DOHH2 (cell line): ENCODE measurements around the gene N4BP2L1.

Source experiments
- H3F3A ChIP-seq: fragments of 200-600 bp; sonication (generic), shearing (Covaris generic); 2 replicates; pipeline ENCODE4 v1.6.0; 2016; ENCODE audit warnings: antibody characterized with exemption, mild to moderate bottlenecking; ENCODE audit not compliant: control insufficient read depth, insufficient read depth
- H3K27ac ChIP-seq: fragments of 200-600 bp; sonication (generic); 2 replicates; pipeline ENCODE4 v1.5.1; 2014; ENCODE audit warnings: low read depth, mild to moderate bottlenecking, low read length, moderate library complexity
- H3K27me3 ChIP-seq: fragments of 200-600 bp; sonication (generic); 2 replicates; pipeline ENCODE4 v1.6.1; 2014; ENCODE audit warnings: mild to moderate bottlenecking, low read length, mixed read lengths; ENCODE audit not compliant: control insufficient read depth
- H3K36me3 ChIP-seq: fragments of 200-600 bp; sonication (generic); 2 replicates; pipeline ENCODE4 v1.6.1; 2014; ENCODE audit warnings: mild to moderate bottlenecking, low read length, moderate library complexity, mixed read lengths; ENCODE audit not compliant: control insufficient read depth
- H3K4me1 ChIP-seq: fragments of 200-600 bp; sonication (generic); 2 replicates; pipeline ENCODE4 v1.6.1; 2014; ENCODE audit warnings: mild to moderate bottlenecking, low read length, mixed read lengths; ENCODE audit not compliant: control insufficient read depth
- H3K4me2 ChIP-seq: fragments of 200-600 bp; sonication (generic); 2 replicates; pipeline ENCODE4 v1.6.0; 2014; ENCODE audit warnings: mild to moderate bottlenecking, low read length, moderate library complexity
- H3K4me3 ChIP-seq: fragments of 200-600 bp; sonication (generic); 2 replicates; pipeline ENCODE4 v1.5.1; 2014; ENCODE audit warnings: mild to moderate bottlenecking, low read length, mixed read lengths
- H3K79me2 ChIP-seq: fragments of 200-600 bp; sonication (generic); 2 replicates; pipeline ENCODE4 v1.6.1; 2014; ENCODE audit warnings: mild to moderate bottlenecking, low read length, mixed read lengths; ENCODE audit not compliant: control insufficient read depth
- H3K9me2 ChIP-seq: fragments of 200-600 bp; sonication (generic); replicated peaks from 2 replicates; pipeline ENCODE4 v1.6.1; 2014; ENCODE audit warnings: mild to moderate bottlenecking, low read length, mixed read lengths; ENCODE audit not compliant: control insufficient read depth
- H3K9me3 ChIP-seq: fragments of 200-600 bp; sonication (generic); 2 replicates; pipeline ENCODE4 v1.6.1; 2014; ENCODE audit warnings: antibody characterized with exemption, low read length, mixed read lengths; ENCODE audit not compliant: control insufficient read depth, insufficient read depth
- H4K20me1 ChIP-seq: fragments of 200-600 bp; sonication (generic); 2 replicates; pipeline ENCODE4 v1.6.0; 2014; ENCODE audit warnings: low read depth, mild to moderate bottlenecking, antibody characterized with exemption, low read length, moderate library complexity; ENCODE audit not compliant: control insufficient read depth, insufficient read depth
- EZH2phosphoT487 ChIP-seq: fragments of 200-600 bp; sonication (generic); IDR thresholded peaks from 2 replicates; pipeline ENCODE4 v1.6.1; 2017; ENCODE audit warnings: borderline replicate concordance, mild to moderate bottlenecking, antibody characterized with exemption, low read length, moderate library complexity, mixed read lengths
- TF ChIP-seq, protein P1 (sequence below): fragments of 200-600 bp; sonication (generic); IDR thresholded peaks from one replicate; pipeline ENCODE4 v1.5.1; 2014; ENCODE audit warnings: antibody characterized with exemption, mild to moderate bottlenecking, low read depth, low read length; ENCODE audit not compliant: poor library complexity, severe bottlenecking

The N4BP2L1 gene

DNA sequence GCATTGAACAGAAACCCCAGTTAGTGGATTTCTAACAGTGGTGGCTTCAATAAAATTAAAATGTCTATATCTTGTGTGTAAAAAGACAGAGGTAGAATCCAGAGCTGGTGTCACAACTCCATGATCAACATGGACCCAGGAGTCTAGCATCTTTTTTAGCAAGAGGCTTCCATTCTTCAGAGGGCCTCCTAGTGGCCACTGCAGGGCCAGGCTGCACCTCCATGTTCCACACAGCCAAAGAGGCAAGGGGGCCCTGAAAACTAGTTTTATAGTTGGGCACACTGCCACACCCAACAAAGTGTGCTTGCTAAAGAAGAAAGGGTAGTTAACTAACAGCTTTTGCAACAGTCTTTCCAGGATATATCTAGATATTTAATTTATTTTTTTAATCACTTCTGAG is 12.9 kb downstream of the N4BP2L1 start:
- Histone ChIP-seq H3K79me2 (no peaks in the 10 kb centered on the region), H3K9me3 (peaks cover 5% of the 10 kb centered on the region; the same call in 1 of the 2 replicates), H3K4me3 (no peak overlapping the region), H3K4me1 (no peaks in the 10 kb centered on the region), H3K36me3 (no peaks in the 10 kb centered on the region), H3K27ac (no peak overlapping the region), H3K4me2 (no peak overlapping the region), H4K20me1 (no peaks in the 10 kb centered on the region), H3F3A (no peaks in the 10 kb centered on the region), H3K27me3 (no peaks in the 10 kb centered on the region), H3K9me2 (no peaks in the 10 kb centered on the region)
- TF ChIP-seq, protein P1, sequence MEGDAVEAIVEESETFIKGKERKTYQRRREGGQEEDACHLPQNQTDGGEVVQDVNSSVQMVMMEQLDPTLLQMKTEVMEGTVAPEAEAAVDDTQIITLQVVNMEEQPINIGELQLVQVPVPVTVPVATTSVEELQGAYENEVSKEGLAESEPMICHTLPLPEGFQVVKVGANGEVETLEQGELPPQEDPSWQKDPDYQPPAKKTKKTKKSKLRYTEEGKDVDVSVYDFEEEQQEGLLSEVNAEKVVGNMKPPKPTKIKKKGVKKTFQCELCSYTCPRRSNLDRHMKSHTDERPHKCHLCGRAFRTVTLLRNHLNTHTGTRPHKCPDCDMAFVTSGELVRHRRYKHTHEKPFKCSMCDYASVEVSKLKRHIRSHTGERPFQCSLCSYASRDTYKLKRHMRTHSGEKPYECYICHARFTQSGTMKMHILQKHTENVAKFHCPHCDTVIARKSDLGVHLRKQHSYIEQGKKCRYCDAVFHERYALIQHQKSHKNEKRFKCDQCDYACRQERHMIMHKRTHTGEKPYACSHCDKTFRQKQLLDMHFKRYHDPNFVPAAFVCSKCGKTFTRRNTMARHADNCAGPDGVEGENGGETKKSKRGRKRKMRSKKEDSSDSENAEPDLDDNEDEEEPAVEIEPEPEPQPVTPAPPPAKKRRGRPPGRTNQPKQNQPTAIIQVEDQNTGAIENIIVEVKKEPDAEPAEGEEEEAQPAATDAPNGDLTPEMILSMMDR, result peak; percentile 54
- TF ChIP-seq EZH2phosphoT487, result no peak

DNA sequence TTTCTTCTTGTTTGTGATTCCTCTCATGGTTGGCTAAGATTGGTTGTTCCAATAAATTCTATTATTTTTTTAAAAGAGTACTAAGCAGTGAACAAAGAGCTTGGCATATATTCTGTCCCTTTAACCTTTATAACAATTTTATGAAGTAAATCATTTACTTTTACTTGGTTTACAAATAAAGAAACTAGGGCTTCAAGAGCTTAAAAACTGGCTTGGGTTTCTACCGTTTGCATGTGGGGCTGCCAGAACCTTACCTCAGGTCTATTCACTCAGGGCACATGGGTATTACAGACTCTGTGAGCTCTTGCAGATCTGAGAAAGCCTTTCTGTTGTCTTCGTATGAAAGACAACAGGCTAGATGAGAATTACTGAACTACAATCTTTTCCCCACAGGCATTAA is 13.3 kb downstream of the N4BP2L1 start:
- Histone ChIP-seq H3K36me3 (no peaks in the 10 kb centered on the region), H3K9me3 (peaks cover under 1% of the 10 kb centered on the region; the same call in 1 of the 2 replicates), H3K4me1 (no peaks in the 10 kb centered on the region), H4K20me1 (no peaks in the 10 kb centered on the region), H3K4me2 (no peak overlapping the region), H3F3A (no peaks in the 10 kb centered on the region), H3K9me2 (no peaks in the 10 kb centered on the region), H3K4me3 (no peak overlapping the region), H3K27ac (no peak overlapping the region), H3K27me3 (no peaks in the 10 kb centered on the region), H3K79me2 (no peaks in the 10 kb centered on the region)
- no peak for TF ChIP-seq EZH2phosphoT487
- TF ChIP-seq, protein P1, result no peak

DNA sequence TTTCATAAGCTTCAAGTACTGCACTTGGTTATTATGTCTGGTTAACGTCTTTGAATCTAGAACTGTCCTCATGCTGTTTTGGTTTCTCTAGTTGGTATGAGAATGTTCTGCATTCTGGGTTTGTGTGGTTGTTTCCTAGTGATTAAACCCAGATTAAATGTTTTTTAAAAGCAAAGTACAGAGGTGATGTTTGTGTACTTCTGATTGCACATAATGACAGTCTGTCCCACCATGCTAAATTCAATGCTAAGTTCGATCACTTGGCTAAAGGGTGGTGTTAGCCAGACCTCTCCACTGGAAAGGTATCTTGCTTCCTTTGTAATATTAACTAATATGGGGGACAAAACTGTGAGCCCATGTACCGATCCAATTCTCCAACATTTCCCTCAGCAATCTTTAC is 14.6 kb downstream of the N4BP2L1 start:
- Histone ChIP-seq H3K4me3 (no peak overlapping the region), H3K9me2 (no peaks in the 10 kb centered on the region), H3K79me2 (no peaks in the 10 kb centered on the region), H3K27me3 (no peaks in the 10 kb centered on the region), H3K9me3 (no peaks in the 10 kb centered on the region), H4K20me1 (no peaks in the 10 kb centered on the region), H3K4me1 (no peaks in the 10 kb centered on the region), H3K27ac (no peak overlapping the region), H3F3A (no peaks in the 10 kb centered on the region), H3K4me2 (no peak overlapping the region), H3K36me3 (no peaks in the 10 kb centered on the region)
- TF ChIP-seq, protein P1, result no peak
- TF ChIP-seq EZH2phosphoT487, result no peak
